ENCODE results near the gene EVI5.

Gene EVI5

GRCh38 chr1:92698932-92699331 lies 86.0 kb downstream of the EVI5 start:
- Histone ChIP-seq H2AFZ (ENCODE audit: low read depth, low read length) (no peak overlapping the region), H3K36me3 (ENCODE audit: insufficient read depth, low read length) (no peaks in the 10 kb centered on the region), H3K27me3 (ENCODE audit: insufficient read depth, low read length, poor library complexity) (no peaks in the 10 kb centered on the region), H3K4me2 (ENCODE audit: insufficient read depth, low read length) (no peak overlapping the region), H3K4me3 (ENCODE audit: low read depth in 1 of 2, low read length in 2 of 2) (no peak overlapping the region), H3K4me1 (ENCODE audit: insufficient read depth, low read length) (no peaks in the 10 kb centered on the region), H3K27ac (ENCODE audit: low read length) (no peak overlapping the region), H3K9ac (ENCODE audit: low read depth, low read length) (no peak overlapping the region), H4K20me1 (ENCODE audit: insufficient read depth, low read length) (no peaks in the 10 kb centered on the region), H3K9me3 (ENCODE audit: insufficient read depth, low read length, severe bottlenecking) (no peaks in the 10 kb centered on the region), H3K79me2 (ENCODE audit: insufficient read depth, low read length) (no peaks in the 10 kb centered on the region)
- TF ChIP-seq EZH2 (IDR thresholded peaks at IDR 0.05; ENCODE audit: borderline replicate concordance, low read depth, low read length, severe bottlenecking) (no peak), CTCF (IDR thresholded peaks at IDR 0.05; ENCODE audit: borderline replicate concordance, extremely low read depth, low read length, poor library complexity, severe bottlenecking) (no peak)
- ATAC-seq (ENCODE audit: insufficient read depth, low read depth) (no peak), DNase-seq (no peak)

GRCh38 chr1:92695104-92695503 lies 89.8 kb downstream of the EVI5 start:
- Histone ChIP-seq H3K27me3 (ENCODE audit: insufficient read depth, low read length, poor library complexity) (no peaks in the 10 kb centered on the region), H3K79me2 (ENCODE audit: insufficient read depth, low read length) (no peaks in the 10 kb centered on the region), H3K4me3 (ENCODE audit: low read depth in 1 of 2, low read length in 2 of 2) (no peak overlapping the region), H3K9ac (ENCODE audit: low read depth, low read length) (no peak overlapping the region), H3K27ac (ENCODE audit: low read length) (no peak overlapping the region), H3K9me3 (ENCODE audit: insufficient read depth, low read length, severe bottlenecking) (no peaks in the 10 kb centered on the region), H3K4me2 (ENCODE audit: insufficient read depth, low read length) (no peak overlapping the region), H4K20me1 (ENCODE audit: insufficient read depth, low read length) (no peaks in the 10 kb centered on the region), H2AFZ (ENCODE audit: low read depth, low read length) (no peak overlapping the region), H3K36me3 (ENCODE audit: insufficient read depth, low read length) (no peaks in the 10 kb centered on the region), H3K4me1 (ENCODE audit: insufficient read depth, low read length) (no peaks in the 10 kb centered on the region)
- no peak for DNase-seq
- no peak for ATAC-seq (ENCODE audit: insufficient read depth, low read depth)
- TF ChIP-seq CTCF (IDR thresholded peaks at IDR 0.05; ENCODE audit: borderline replicate concordance, extremely low read depth, low read length, poor library complexity, severe bottlenecking) (no peak), EZH2 (IDR thresholded peaks at IDR 0.05; ENCODE audit: borderline replicate concordance, low read depth, low read length, severe bottlenecking) (no peak)

GRCh38 chr1:92691925-92692324 lies 93.0 kb downstream of the EVI5 start:
- Histone ChIP-seq H3K4me2 (ENCODE audit: insufficient read depth, low read length) (no peak overlapping the region), H3K27ac (ENCODE audit: low read length) (no peak overlapping the region), H3K36me3 (ENCODE audit: insufficient read depth, low read length) (no peaks in the 10 kb centered on the region), H4K20me1 (ENCODE audit: insufficient read depth, low read length) (no peaks in the 10 kb centered on the region), H3K27me3 (ENCODE audit: insufficient read depth, low read length, poor library complexity) (no peaks in the 10 kb centered on the region), H3K4me3 (ENCODE audit: low read depth in 1 of 2, low read length in 2 of 2) (no peak overlapping the region), H3K9me3 (ENCODE audit: insufficient read depth, low read length, severe bottlenecking) (no peaks in the 10 kb centered on the region), H3K9ac (ENCODE audit: low read depth, low read length) (no peak overlapping the region), H3K4me1 (ENCODE audit: insufficient read depth, low read length) (no peaks in the 10 kb centered on the region), H2AFZ (ENCODE audit: low read depth, low read length) (no peak overlapping the region), H3K79me2 (ENCODE audit: insufficient read depth, low read length) (no peaks in the 10 kb centered on the region)
- TF ChIP-seq CTCF (IDR thresholded peaks at IDR 0.05; ENCODE audit: borderline replicate concordance, extremely low read depth, low read length, poor library complexity, severe bottlenecking) (no peak), EZH2 (IDR thresholded peaks at IDR 0.05; ENCODE audit: borderline replicate concordance, low read depth, low read length, severe bottlenecking) (no peak)
- DNase-seq = no peak
- no peak for ATAC-seq (ENCODE audit: insufficient read depth, low read depth)

Measured in DND-41 (cell line).